Mononuclear cell (primary cell): Measurements from ENCODE around the gene PDE10A. TPM values are rescaled to one million over a fixed set of nuclear protein-coding genes. Genes with fewer than 3 reads are reported as not detected.
"Not testable (repeated sequence)": the region's sequence is repeated elsewhere in the genome, so short reads cannot be mapped to it uniquely, and the experiment has no call there.

ENCODE experiments used
- H3K27me3 ChIP-seq: 2 replicates; pipeline ENCODE4 v1.6.0; 2011; ENCODE audit warnings: low read length, control low read depth; ENCODE audit not compliant: insufficient read depth
- H3K4me1 ChIP-seq: 2 replicates; pipeline ENCODE4 v1.5.1; 2011; ENCODE audit warnings: mild to moderate bottlenecking, low read length, control low read depth; ENCODE audit not compliant: insufficient read depth
- H3K4me3 ChIP-seq: 2 replicates; pipeline ENCODE4 v1.5.1; 2011; ENCODE audit warnings: mild to moderate bottlenecking, low read length, moderate library complexity
- H3K9me3 ChIP-seq: 2 replicates; pipeline ENCODE4 v1.5.1; 2011; ENCODE audit warnings: low read depth, mild to moderate bottlenecking, control low read depth, low read length
- total RNA-seq: library from RNA; depleted of rRNA; stranded (reverse); fragments of >200 nt; gene quantifications from one replicate; pipeline ENCODE4 v1.2.3, GENCODE V29; 2012

PDE10A gene
- total RNA-seq, 1 donor = 0.10 TPM

DNA sequence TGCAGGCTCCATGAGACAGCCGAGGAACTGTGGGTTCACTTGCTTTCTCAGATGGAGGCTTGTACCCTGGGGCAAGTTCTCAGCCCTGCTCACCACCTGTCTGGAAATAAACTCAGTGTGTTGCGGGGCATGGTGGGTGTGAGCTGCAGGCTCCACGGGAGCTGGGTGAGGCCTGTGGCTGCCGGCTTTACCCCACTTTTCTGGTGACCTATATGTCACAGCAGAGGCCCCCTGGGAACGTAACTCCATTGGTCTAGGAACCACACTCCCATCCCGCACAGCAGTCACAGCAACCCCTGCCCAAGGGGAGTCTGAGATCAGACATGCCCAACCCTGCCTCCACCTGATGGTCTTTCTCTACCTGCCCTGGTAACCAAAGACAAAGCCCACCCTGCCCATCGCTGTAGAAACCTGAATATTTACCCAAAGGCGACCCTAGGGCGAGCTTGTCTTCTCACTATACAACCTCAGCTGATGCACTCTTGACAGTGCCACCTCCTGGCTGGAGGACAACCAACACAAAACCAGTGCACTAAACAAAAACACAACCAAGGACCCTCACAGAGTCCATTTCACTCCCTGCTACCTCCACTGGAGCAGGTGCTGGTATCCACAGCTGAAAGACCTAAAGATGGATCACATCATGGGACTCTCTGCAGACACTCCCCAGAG, 174.3 kb downstream of the PDE10A start:
- Histone ChIP-seq H3K27me3 (no peaks in the 10 kb centered on the region), H3K4me3 (no peak overlapping the region), H3K9me3 (no peaks in the 10 kb centered on the region), H3K4me1 (no peaks in the 10 kb centered on the region)

DNA sequence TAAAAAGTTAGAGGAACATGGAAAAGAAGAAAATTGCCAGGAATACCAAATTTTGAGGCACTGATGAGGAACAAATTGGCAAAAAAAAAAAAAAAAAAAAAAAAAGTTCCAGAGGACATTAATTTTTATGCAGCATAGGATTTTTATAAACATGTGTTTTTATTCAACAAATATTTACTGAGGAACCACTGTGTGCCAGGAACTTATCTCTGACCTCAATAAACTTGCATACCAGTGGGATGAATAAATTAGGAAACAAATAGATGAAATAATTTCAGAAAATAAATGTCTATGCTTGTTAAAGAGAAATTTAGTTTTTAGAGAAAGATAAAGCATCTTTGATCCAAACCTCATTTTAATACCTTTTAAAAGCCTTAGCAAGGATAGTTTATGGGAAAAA, 175.1 kb downstream of the PDE10A start:
- Histone ChIP-seq H3K9me3 (no peaks in the 10 kb centered on the region), H3K27me3 (no peaks in the 10 kb centered on the region), H3K4me1 (no peaks in the 10 kb centered on the region), H3K4me3 (no peak overlapping the region)

DNA sequence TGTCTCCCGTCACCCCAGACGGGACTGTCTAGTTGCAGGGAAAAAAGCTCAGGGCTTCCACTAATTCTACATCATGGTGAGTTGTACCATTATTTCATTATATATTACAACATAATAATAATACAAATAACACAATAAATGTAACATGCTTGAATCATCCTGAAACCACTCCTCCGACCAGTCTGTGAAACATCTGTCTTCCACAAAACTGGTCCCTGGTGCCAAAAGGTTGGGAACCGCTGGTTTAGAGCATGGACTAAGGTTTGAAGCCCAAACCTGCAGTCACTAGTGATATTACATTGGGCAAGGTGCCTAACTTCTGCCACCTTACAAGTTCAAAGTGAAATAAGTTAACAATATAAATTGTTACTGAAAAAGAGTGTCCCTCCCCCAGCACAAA, 175.7 kb downstream of the PDE10A start:
- Histone ChIP-seq H3K4me1 (no peaks in the 10 kb centered on the region), H3K27me3 (no peaks in the 10 kb centered on the region), H3K4me3 (no peak overlapping the region), H3K9me3 (no peaks in the 10 kb centered on the region)

DNA sequence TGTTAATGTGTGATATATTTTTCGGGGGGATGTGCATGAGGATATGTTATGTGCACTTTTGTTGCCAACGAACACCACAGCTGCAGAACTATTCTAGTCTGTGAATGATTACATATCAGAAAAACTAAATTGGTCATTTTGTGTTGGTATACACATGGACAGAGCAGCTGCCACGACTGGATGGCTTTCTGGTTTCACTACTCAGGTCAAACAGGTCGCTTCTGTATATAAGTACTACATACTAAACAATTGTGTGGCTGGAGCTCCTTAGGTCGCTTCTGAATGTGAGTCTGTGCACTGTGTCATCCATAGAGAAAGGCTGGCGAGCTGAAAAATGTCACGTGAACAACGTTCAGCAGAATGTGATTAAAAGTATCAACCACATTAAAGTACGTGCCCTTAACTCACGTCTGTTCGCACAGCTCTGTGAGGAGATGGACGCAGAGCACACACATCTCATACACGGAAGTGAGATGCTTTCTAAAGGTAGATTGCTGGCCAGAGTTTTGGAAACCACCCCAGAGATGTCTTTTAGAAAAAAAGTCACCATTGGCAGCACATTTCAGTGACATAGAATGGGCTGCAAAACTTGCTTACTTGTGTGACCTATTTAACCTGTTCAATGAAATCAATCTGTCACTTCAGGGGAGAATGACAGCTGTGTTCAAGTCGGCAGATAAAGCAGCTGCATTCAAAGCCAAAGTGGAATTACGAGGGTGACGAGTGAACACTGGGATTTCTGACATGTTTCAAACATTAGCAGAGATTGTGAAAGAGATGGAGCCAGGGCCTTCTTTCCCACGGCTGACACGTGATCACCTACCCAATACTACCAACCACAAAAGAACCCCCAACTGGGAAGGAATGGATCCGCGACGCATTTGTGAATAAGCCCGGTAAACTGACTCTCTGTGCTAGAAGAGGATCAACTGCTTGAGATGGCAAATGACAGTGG, 176.6 kb downstream of the PDE10A start:
- Histone ChIP-seq H3K4me3 (no peak overlapping the region), H3K9me3 (no peaks in the 10 kb centered on the region), H3K27me3 (no peaks in the 10 kb centered on the region), H3K4me1 (no peaks in the 10 kb centered on the region)

DNA sequence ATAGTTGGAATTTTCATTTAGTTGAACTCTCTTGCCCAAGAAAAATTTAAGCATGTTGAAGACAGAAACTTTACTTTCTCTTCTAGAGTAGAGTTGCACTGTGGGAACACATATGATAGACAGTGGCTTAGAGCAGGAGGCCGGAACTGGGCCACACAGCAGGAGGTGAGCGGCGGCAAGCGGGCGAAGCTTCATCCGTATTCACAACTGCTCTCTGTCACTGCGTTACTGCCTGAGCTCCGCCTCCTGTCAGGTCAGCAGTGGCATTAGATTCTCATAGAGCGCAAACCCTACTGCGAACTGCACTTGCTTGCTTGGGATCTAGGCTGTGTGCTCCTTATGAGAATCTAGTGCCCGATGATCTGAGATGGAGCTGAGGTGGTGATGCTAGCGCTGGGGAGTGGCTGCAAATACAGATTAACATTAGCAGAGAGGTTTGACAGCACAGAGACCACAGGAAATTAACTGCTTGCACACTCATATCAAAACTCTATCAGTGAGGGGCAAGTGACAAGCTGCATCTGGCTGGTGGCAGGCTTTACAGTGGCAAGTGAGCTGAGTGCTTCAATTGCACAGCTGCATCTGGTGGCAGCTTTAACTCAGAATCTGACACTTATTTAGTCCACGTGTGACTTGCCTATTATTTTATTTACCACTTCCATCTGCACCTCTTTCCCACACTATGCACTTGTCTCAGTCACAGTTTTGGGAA, 178.7 kb downstream of the PDE10A start:
- Histone ChIP-seq H3K27me3 (no peaks in the 10 kb centered on the region), H3K9me3 (no peaks in the 10 kb centered on the region), H3K4me1 (no peaks in the 10 kb centered on the region), H3K4me3 (no peak overlapping the region)

DNA sequence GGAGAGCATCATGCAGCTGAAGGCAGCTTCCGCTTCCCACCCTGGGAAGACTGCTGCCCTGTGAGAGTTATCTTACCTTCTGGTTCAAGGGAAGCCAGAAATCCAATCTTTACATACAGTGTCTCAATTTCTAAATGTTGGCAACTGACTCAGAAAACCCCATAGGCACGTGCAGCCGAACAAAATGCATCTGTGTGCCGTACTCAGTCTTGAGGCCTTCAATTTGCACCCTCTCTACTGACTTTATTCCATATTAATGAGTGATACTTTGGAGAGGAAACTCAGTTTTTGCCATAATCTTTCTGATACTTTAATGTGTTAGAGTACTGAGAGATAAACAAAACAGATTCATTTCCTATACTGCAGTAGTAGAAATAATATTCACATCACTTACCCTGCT, 181.1 kb downstream of the PDE10A start:
- H3K4me3 ChIP-seq = no peak overlapping the region
- no peaks in the 10 kb centered on the region for H3K4me1 ChIP-seq
- no peaks in the 10 kb centered on the region for H3K27me3 ChIP-seq
- no peaks in the 10 kb centered on the region for H3K9me3 ChIP-seq

DNA sequence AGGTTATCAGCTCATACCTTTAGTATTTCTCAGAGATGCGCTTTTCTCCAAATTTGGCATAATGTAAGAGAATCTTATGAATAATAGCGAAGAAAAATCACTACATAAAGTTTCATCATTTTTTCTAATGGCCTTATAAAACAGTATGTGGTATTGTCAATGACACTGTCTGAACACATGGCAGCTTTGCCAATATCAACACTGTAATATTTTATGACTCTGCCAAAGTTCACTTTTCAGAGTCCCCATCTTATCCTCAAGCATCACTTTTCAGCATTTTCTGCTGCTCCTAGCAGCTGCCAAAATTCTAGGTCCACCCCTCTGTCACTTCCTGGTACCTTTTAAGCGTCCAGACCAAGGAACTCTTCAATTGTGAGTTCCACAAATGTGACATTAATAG, 182.1 kb downstream of the PDE10A start:
- Histone ChIP-seq H3K4me1 (no peaks in the 10 kb centered on the region), H3K4me3 (no peak overlapping the region), H3K27me3 (no peaks in the 10 kb centered on the region), H3K9me3 (no peaks in the 10 kb centered on the region)

DNA sequence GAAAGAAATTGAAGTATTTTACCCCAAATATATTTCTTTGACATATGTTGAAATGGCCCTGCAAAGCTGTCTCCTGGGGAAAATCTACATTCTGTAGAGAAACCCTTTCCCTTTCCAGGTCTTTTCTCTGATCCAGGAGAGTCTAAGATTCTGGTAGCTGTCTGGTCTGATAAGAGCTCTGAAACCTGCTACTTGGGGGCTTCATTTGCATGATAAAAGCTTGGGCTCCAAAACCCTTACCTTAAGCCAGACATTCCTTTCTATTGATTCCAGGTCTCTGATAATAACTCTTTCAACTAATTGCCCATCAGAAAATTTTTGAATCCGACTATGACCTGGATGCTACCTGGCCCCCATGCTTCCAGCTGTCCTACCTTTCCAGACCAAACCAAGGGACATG, 184.5 kb downstream of the PDE10A start:
- Histone ChIP-seq H3K4me1 (no peaks in the 10 kb centered on the region), H3K27me3 (no peaks in the 10 kb centered on the region), H3K4me3 (no peak overlapping the region), H3K9me3 (no peaks in the 10 kb centered on the region)

DNA sequence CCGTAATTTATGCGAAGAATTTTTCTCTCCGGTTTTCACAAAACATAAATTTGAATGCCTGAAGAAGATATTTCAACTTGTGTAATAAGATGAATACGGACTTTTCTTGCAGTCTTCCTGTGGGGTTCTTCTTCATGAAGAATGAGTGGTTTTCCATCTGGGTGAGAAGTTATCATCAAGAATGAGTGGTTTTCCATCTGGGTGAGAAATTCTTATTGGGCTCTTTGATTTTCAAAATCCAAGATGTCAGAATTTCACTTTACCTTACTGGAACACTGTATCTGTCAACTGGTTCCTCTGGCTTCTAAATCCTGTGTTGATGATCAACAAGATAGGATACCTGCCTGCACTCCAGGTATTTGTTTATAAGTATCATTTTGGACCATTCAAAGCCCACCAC, 193.6 kb downstream of the PDE10A start:
- Histone ChIP-seq H3K27me3 (no peaks in the 10 kb centered on the region), H3K9me3 (no peaks in the 10 kb centered on the region), H3K4me1 (no peaks in the 10 kb centered on the region), H3K4me3 (no peak overlapping the region)

DNA sequence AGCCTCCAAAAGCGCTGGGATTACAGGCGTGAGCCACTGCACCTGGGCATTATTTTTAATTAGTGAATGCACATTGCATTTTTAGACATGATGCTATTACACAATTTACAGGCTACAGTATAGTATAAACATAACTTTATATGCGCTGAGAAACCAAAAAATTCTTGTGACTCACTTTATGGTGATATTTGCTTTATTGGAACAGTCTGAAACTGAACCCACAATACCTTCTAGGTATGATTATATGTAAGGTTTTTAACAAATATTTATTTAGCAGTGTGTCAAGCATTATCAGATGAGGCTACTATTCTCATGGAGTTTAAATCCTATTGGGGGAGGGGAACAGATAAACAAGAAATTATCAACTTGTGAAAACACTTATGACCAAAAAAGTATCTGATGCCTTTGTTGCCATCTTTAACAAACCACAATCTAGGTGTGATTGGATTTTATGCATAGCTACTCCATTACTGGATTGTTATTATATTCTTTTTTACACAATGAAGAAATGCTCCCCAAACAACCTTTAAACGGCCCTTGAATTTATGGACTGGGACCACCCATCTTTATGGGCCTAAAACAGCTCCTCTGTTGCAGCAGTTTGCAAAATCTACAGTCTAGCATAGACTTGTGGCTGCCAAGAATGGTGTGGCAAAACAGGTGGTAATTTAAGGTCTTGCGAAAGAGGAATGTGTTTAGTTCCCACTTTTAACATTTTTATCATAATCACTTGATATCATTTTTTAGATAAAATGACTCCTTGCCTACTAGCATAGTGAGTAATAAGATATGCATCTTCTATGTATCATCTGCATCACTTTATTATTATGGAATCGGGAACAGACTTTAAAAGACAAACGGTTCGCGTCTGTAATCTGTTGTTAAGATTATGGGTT, 194.5 kb downstream of the PDE10A start:
- no peaks in the 10 kb centered on the region for H3K9me3 ChIP-seq
- H3K4me3 ChIP-seq = no peak overlapping the region

DNA sequence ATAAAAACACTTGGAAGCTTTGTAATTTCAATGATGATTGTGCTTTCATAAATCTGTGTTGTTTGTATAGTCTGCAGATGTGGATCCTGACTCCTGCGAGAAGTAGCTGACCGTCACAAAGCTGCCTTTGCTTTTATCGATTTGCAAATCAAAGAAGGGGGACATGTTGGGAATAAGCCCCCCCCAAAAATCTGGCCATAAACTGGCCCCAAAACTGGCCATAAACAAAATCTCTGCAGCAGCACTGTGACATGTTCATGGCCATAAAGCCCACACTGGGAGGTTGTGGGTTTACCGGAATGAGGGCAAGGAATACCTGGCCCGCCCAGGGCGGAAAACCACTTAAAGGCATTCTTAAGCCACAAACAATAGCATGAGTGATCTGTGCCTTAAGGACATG, 199.5 kb downstream of the PDE10A start:
- not testable (repeated sequence) for H3K27me3 ChIP-seq, H3K4me3 ChIP-seq, H3K4me1 ChIP-seq, H3K9me3 ChIP-seq

More for the DNA sequence above, 194.5 kb downstream of the PDE10A start:
- H3K27me3 ChIP-seq = no peaks in the 10 kb centered on the region
- H3K4me1 ChIP-seq = no peaks in the 10 kb centered on the region

DNA sequence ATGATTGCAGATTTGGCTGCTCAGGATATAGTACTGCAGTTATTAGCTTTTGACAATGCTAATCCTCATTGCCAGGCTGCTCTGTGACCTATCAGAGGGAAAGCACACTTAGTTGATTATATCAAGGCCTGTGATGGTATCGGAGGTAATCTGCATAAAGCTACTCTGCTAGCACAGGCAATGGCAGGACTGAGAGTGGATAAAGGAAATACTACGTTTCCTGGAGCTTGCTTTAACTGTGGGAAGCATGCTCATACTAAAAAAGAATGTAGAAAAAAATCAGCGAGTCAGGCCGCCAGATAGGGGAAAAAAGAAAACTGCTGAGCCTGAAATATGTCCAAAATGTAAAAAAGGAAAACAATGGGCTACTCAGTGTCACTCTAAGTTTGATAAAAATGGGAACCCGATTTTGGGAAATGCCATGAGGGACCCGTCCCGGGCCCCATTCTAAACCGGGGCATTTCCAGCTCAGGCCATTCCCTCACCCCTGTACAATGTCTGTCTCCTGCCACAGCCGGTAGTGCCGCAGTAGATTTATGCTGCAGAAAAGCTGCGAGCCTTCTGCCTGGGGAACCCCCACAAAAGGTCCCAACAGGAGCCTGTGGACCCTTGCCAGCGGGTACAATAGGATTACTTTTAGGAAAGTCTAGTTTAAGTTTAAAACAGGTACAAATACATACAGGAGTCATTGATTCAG, 203.3 kb downstream of the PDE10A start:
- not testable (repeated sequence) for H3K4me1 ChIP-seq, H3K4me3 ChIP-seq, H3K9me3 ChIP-seq, H3K27me3 ChIP-seq

DNA sequence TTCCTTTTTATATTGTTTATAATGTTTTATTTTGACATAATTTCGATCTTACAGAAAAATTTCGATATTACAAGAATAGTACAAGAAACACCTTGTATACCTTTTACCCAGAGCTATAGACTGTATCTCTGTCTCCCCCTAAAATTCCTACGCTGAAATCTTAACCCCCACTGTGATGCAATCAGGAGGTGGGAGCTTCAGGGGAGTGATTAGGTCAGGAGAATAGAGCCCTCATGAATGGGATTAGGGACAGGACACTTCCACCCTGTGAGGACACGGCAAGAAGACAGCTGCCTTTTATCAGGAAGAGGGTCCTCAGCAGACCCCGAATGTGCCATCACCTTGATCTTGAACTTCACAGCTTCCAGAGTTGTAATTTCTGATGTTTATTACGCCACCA, 204.9 kb downstream of the PDE10A start:
- H3K4me1 ChIP-seq = no peaks in the 10 kb centered on the region
- no peaks in the 10 kb centered on the region for H3K27me3 ChIP-seq
- H3K9me3 ChIP-seq = no peaks in the 10 kb centered on the region
- no peak overlapping the region for H3K4me3 ChIP-seq

DNA sequence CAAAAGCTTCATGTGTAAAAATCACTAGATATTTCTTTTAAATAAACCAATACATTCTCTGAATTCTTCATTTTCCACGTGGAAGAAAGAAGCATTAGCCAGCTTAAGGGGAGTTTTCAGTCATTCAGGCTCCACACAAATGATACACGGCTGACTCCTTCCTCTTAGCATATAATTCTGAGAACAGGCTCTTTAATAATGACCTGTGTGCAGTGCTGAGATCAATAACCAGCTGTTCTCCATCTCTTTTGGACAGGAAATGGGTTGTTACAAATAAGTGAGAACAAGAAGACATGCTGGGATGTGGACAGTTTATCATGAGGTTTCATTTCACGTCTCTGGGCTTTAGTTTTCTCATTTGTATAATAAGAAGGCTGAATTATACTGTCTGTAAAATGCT, 206.8 kb downstream of the PDE10A start:
- H3K9me3 ChIP-seq = no peaks in the 10 kb centered on the region
- no peaks in the 10 kb centered on the region for H3K4me1 ChIP-seq
- H3K4me3 ChIP-seq = no peak overlapping the region
- H3K27me3 ChIP-seq = no peaks in the 10 kb centered on the region
